ENCODE measurements around the gene MYO1G.

The MYO1G gene

DNA sequence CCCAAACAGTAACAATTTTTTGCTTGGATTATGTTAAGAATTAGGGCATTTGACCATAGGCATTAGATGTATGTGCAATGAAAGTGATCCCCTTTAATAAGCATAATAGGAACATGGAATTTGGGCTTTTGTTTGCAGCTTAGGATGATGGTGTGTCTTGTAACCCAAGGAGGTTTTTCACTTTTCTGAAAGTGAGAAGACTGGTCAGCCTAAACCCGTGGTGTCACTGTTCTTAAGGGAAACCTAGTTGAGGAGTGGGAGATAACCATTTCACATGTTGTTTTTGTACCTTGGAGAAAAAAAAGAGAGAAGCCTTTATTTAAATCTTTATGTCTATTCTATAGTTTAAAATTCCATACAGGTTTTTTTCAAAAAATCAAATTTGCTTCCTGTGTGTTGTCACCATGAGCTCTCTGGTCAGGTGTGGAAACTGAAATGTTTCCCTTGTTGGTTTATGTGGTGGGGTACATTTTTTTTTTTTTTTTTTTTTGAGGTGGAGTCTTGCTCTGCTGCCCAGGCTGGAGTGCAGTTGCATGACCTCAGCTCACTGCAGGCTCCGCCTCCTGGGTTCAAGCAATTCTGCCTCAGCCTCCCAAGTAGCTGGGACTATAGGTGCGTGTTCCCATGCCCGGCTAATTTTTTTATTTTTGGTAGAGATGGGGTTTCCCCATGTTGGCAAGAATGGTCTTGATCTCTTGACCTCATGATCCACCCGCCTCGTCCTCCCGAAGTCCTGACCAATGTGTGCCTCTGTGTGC is 28.9 kb upstream of the MYO1G start:
- DNase-seq (ENCODE audit: extremely low spot score), result no peak
- ChIA-PET POLR2A (interaction anchor here (0.6 to 0.7 kb wide), 3 partner anchors 30 to 259 kb away, joined by 4 to 5 read pairs (median 4); no protein-coding TSS in a partner anchor), CTCF (interaction anchor here (0.9 to 1.9 kb wide), 4 partner anchors 12 to 127 kb away, joined by 3 to 4 read pairs (median 4); no protein-coding TSS in a partner anchor)
- TF ChIP-seq CTCF (IDR thresholded peaks at IDR 0.05; ENCODE audit: control extremely low read depth, extremely low read depth, low read depth, missing control alignments), result no peak

GRCh38 chr7:45007106-45007505 is 28.3 kb upstream of the MYO1G start:
- TF ChIP-seq CTCF (IDR thresholded peaks at IDR 0.05; ENCODE audit: control extremely low read depth, extremely low read depth, low read depth, missing control alignments), result no peak
- DNase-seq (ENCODE audit: extremely low spot score), result no peak
- CTCF ChIA-PET, result interaction anchor here (0.9 to 1.9 kb wide), 2 partner anchors 28 to 128 kb away, joined by 3 to 4 read pairs; no protein-coding TSS in a partner anchor
- POLR2A ChIA-PET, result interaction anchor here (0.6 kb wide), 1 partner anchor 258 kb away, joined by 4 read pairs; no protein-coding TSS in a partner anchor

GRCh38 chr7:45003789-45004188 is 25.0 kb upstream of the MYO1G start:
- TF ChIP-seq CTCF (IDR thresholded peaks at IDR 0.05; ENCODE audit: control extremely low read depth, extremely low read depth, low read depth, missing control alignments), result no peak
- POLR2A ChIA-PET, result no interaction called here
- CTCF ChIA-PET, result interaction anchor here (1.3 to 2.2 kb wide), 3 partner anchors 10 to 30 kb away, joined by 3 to 7 read pairs (median 4); no protein-coding TSS in a partner anchor
- DNase-seq (ENCODE audit: extremely low spot score), result no peak

GRCh38 chr7:45001826-45002225 is 23.0 kb upstream of the MYO1G start:
- no peak for TF ChIP-seq CTCF (IDR thresholded peaks at IDR 0.05; ENCODE audit: control extremely low read depth, extremely low read depth, low read depth, missing control alignments)
- DNase-seq (ENCODE audit: extremely low spot score), result no peak
- CTCF ChIA-PET, result interaction anchor here (0.7 to 2.6 kb wide), 13 partner anchors 11 to 512 kb away, joined by 3 to 16 read pairs (median 4); partner anchors contain the start of gene NUDCD3
- POLR2A ChIA-PET, result interaction anchor here (0.9 to 1.6 kb wide), 2 partner anchors 17 to 28 kb away, joined by 3 to 4 read pairs; no protein-coding TSS in a partner anchor

GRCh38 chr7:45001138-45001694 is 22.4 kb upstream of the MYO1G start:
- ChIA-PET POLR2A (interaction anchor here (0.7 to 1.6 kb wide), 3 partner anchors 16 to 367 kb away, joined by 3 to 4 read pairs (median 4); no protein-coding TSS in a partner anchor), CTCF (interaction anchor here (0.9 to 2.6 kb wide), 14 partner anchors 11 to 511 kb away, joined by 3 to 16 read pairs (median 4); partner anchors contain the start of gene NUDCD3)
- TF ChIP-seq CTCF (IDR thresholded peaks at IDR 0.05; ENCODE audit: control extremely low read depth, extremely low read depth, low read depth, missing control alignments), result no peak
- peak; percentile 41 for DNase-seq (ENCODE audit: extremely low spot score)

Measured in GM10248 (cell line).